ENCODE data around the gene MAST1. TPM values are rescaled to one million over a fixed set of nuclear protein-coding genes. Genes with fewer than 3 reads are reported as not detected.

MAST1 gene
- total RNA-seq, 2 donors from 2014 or later = 0.42 to 1.4 TPM

DNA sequence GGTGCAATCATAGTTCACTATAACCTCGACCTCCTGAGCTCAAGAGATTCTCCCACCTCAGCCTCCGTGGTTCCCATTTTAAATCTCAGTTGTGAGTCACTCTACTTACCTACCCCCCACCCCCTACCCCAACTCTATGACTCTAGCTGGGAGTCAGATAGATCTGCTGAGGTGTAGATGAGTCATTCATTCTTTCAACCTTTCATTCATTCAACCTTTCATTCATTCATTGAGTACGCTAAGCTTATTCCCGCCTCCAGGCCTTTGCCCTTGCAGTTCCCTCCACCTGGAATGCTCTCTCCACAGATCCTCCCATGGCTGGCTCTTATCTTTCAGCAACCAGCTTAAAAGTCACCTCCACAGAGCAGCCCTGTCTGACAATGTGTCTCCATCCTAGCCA, 1.1 kb upstream of the MAST1 start:
- intact Hi-C loops (cut with DNase I) = no loop called here
- TF ChIP-seq, protein P1, sequence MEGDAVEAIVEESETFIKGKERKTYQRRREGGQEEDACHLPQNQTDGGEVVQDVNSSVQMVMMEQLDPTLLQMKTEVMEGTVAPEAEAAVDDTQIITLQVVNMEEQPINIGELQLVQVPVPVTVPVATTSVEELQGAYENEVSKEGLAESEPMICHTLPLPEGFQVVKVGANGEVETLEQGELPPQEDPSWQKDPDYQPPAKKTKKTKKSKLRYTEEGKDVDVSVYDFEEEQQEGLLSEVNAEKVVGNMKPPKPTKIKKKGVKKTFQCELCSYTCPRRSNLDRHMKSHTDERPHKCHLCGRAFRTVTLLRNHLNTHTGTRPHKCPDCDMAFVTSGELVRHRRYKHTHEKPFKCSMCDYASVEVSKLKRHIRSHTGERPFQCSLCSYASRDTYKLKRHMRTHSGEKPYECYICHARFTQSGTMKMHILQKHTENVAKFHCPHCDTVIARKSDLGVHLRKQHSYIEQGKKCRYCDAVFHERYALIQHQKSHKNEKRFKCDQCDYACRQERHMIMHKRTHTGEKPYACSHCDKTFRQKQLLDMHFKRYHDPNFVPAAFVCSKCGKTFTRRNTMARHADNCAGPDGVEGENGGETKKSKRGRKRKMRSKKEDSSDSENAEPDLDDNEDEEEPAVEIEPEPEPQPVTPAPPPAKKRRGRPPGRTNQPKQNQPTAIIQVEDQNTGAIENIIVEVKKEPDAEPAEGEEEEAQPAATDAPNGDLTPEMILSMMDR (IDR thresholded peaks at IDR 0.05) = no peak
- peaks cover 4% of the 10 kb centered on the region for H3K4me1 ChIP-seq
- DNase-seq = no peak
- H3K27ac ChIP-seq = no peak overlapping the region
- H3K27me3 ChIP-seq = peaks cover 73% of the 10 kb centered on the region
- H3K9ac ChIP-seq (ENCODE audit: low read depth in 2 of 2, low read length in 2 of 2) = no peak overlapping the region
- H3K4me3 ChIP-seq = no peak overlapping the region
- H3K36me3 ChIP-seq = no peaks in the 10 kb centered on the region
- no peaks in the 10 kb centered on the region for H3K9me3 ChIP-seq

DNA sequence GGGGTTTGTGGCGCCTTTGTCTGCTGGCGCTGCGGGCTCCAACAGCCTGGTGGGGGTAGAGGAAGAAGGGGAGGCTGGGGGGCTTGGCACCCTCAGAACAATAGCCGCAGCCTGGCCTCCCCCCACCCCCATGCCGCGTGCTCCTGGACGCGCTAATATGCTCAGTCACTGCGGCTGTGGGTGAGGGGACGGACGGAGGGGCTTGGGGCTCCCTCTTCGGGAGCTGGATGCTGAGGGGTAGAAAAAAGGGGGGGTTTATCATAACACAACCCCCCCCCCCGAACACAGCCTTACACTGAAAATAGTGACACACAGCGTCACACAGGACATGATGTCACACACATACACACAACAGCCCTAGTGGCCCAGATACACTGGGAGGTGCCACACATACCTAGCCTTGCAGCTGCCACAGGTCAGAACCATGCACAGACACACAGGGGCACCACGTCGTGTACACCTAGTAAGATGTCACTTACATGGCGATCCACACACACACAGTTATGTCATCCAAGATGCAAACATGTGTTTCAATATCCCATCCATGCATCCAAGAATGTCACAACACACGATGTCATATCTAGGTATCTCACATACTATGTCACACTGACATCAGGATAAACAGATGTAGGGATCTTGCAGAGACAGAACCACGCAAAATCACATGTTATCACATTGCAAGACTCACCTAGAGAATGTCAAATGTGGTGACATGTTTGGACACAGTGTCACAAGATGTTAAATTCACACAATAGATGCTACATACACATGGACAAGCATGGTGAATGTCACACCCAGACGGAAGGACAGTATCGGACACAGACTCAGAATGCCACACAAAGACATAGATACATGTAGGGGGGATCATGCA, 806 bp downstream of the MAST1 start:
- no peaks in the 10 kb centered on the region for H3K9me3 ChIP-seq
- H3K9ac ChIP-seq (ENCODE audit: low read depth in 2 of 2, low read length in 2 of 2) = no peak overlapping the region
- intact Hi-C loops (cut with DNase I) = no loop called here
- H3K27me3 ChIP-seq = peaks cover 56% of the 10 kb centered on the region
- H3K4me3 ChIP-seq = no peak overlapping the region
- TF ChIP-seq, protein P1 (IDR thresholded peaks at IDR 0.05) = no peak
- H3K27ac ChIP-seq = no peak overlapping the region
- peaks cover under 1% of the 10 kb centered on the region for H3K4me1 ChIP-seq
- no peaks in the 10 kb centered on the region for H3K36me3 ChIP-seq
- DNase-seq = no peak

DNA sequence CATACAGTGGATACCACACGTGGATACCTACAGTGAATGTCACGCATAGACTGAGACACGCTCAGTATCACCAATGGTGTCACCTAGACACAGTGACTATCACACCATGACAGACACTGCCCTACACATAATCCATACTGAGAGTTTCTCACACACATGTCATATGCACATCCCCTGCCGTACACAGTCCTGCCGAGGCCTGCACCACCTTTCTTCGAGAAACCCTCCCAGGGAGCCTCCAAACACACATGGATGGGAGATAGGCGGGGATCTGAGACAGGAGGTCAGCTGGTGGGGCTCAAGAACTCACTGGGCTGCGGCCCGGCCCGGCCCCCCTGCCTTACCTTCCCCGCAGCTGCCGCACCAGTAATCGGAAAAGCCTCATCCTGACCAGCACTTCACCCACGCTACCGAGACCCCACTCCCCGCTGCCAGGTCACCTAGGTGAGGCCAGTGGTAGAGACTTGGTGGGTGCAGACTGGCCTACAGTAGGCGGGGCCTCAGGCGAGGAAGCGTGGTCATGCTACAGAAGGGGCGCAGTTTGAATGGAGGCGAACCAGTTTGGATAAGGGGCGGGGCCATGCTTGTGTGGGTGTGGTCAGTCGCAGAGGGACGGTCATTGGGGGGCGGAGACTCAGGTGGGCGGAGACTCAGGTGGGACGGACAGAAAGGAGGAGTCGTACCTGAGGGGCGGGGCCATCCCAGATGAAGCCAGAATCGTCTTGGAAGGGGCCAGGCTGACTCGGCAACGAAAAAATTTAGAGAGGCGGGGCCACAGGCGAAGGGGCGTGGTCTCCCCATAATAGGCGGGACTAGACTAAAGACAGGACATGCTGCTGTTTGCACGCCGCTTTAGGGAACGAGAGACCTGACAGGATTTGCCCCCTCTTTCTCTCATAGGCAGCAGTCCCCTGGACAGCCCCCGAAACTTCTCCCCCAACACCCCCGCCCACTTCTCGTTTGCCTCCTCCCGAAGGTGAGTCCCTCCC, 2.1 kb downstream of the MAST1 start:
- H3K36me3 ChIP-seq = no peaks in the 10 kb centered on the region
- H3K9ac ChIP-seq (ENCODE audit: low read depth in 2 of 2, low read length in 2 of 2) = no peak overlapping the region
- H3K27me3 ChIP-seq = peaks cover 43% of the 10 kb centered on the region
- H3K9me3 ChIP-seq = no peaks in the 10 kb centered on the region
- H3K4me3 ChIP-seq = peak overlapping the region; percentile 13
- TF ChIP-seq, protein P1 (IDR thresholded peaks at IDR 0.05) = no peak
- H3K27ac ChIP-seq = no peak overlapping the region
- peak; percentile 91 for DNase-seq
- no peaks in the 10 kb centered on the region for H3K4me1 ChIP-seq
- intact Hi-C loops (cut with DNase I) = no loop called here

DNA sequence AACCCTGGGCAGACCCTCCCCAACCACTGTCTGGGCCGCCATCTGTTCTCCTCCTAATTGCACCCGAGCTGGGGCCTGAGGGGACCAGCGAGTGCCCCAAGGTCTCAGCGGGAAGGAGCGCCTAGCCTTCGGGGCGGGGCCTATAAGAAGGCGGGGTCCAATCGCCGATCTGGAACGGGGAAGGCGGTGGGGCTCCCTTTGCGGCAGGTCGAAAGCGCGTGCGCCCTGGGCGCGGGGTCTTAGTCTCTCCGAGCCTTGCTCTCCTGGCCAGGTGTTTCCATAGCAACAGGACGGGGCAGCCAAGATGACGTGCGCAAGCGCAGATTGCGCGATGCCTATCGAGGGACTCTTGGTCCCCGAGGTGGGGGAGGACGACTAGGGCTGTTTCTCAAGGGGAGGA, 2.8 kb downstream of the MAST1 start:
- no peak for DNase-seq
- Histone ChIP-seq H3K27me3 (peaks cover 36% of the 10 kb centered on the region), H3K9ac (ENCODE audit: low read depth in 2 of 2, low read length in 2 of 2) (no peak overlapping the region), H3K4me1 (no peaks in the 10 kb centered on the region), H3K9me3 (no peaks in the 10 kb centered on the region), H3K36me3 (no peaks in the 10 kb centered on the region), H3K4me3 (peak overlapping the region; percentile 13), H3K27ac (no peak overlapping the region)
- intact Hi-C loops (cut with DNase I) = no loop called here
- TF ChIP-seq, protein P1 (IDR thresholded peaks at IDR 0.05) = no peak

DNA sequence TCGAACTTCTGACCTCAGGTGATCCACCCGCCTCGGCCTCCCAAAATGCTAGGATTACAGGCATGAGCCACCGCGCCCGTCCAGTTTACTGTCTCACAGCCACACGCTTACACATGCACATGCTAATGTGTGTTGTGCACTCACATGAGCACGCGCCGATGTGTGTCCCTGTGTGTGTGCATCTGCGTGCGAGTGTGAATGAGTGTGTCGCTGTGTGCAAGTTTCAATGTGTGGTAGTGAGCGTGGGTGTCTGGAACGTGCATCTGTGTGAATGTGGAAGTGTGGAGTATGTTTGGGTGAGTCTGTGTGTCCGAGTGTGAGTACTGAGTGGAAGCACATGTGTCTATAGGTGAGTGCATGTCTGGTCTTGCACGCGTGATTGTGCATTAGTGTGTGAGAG, 4.2 kb downstream of the MAST1 start:
- Histone ChIP-seq H3K4me1 (no peaks in the 10 kb centered on the region), H3K27ac (no peak overlapping the region), H3K9me3 (no peaks in the 10 kb centered on the region), H3K4me3 (no peak overlapping the region), H3K36me3 (no peaks in the 10 kb centered on the region), H3K27me3 (peaks cover 22% of the 10 kb centered on the region), H3K9ac (ENCODE audit: low read depth in 2 of 2, low read length in 2 of 2) (no peak overlapping the region)
- TF ChIP-seq, protein P1 (IDR thresholded peaks at IDR 0.05) = no peak
- intact Hi-C loops (cut with DNase I) = no loop called here
- no peak for DNase-seq
